NCI-H2081 treated with DMSO at 0.1 percent for 48 hours (cell line): ENCODE results near the gene CD48.

Experiments used
- DNase-seq: peaks from one replicate; lab custom pipeline; 2025; lab: John Stamatoyannopoulos, UW

Gene CD48

GRCh38 chr1:160711602-160712311 is at the start of gene CD48:
Gene CD48, minus strand, starts transcription at chr1:160711822. Its CDS starts 59 bp downstream, at chr1:160711763.
- DNase-seq, result no peak

GRCh38 chr1:160761046-160761445 is 49.4 kb upstream of the CD48 start:
- DNase-seq, result no peak

- DNase-seq, result no peak
These were observed 48.1 kb upstream of the CD48 start for GRCh38 chr1:160759740-160760139.

GRCh38 chr1:160758521-160758920 is 46.9 kb upstream of the CD48 start:
- DNase-seq, result no peak

- DNase-seq, result no peak
These were observed 45.2 kb upstream of the CD48 start for GRCh38 chr1:160756849-160757201.

- no peak for DNase-seq
These were observed 44.6 kb upstream of the CD48 start for GRCh38 chr1:160755911-160756848.

- DNase-seq, result no peak
These were observed 43.8 kb upstream of the CD48 start for GRCh38 chr1:160755461-160755860.

GRCh38 chr1:160753594-160753993 is 42.0 kb upstream of the CD48 start:
- no peak for DNase-seq

GRCh38 chr1:160752924-160753323 is 41.3 kb upstream of the CD48 start:
- DNase-seq, result no peak

GRCh38 chr1:160752406-160752805 is 40.8 kb upstream of the CD48 start:
- DNase-seq, result no peak

GRCh38 chr1:160750608-160751007 is 39.0 kb upstream of the CD48 start:
- DNase-seq, result no peak

GRCh38 chr1:160748878-160749269 is 37.3 kb upstream of the CD48 start:
- DNase-seq, result no peak

- DNase-seq, result no peak
These were observed 36.7 kb upstream of the CD48 start for GRCh38 chr1:160748181-160748877.

- DNase-seq, result no peak
These were observed 36.1 kb upstream of the CD48 start for GRCh38 chr1:160747717-160748116.

- no peak for DNase-seq
These were observed 35.3 kb upstream of the CD48 start for GRCh38 chr1:160746836-160747500.

GRCh38 chr1:160745551-160745950 is 33.9 kb upstream of the CD48 start:
- DNase-seq, result no peak

GRCh38 chr1:160744852-160745520 is 33.4 kb upstream of the CD48 start:
- DNase-seq, result no peak

GRCh38 chr1:160744199-160744851 is 32.7 kb upstream of the CD48 start:
- no peak for DNase-seq

- no peak for DNase-seq
These were observed 31.6 kb upstream of the CD48 start for GRCh38 chr1:160743266-160743665.

GRCh38 chr1:160742428-160743127 is 31.0 kb upstream of the CD48 start:
- no peak for DNase-seq
